ENCODE measurements around the gene HOXB4.

Gene HOXB4

GRCh38 chr17:48571826-48572417 is 6.2 kb downstream of the HOXB4 start:
- DNase-seq (ENCODE audit: low read depth), result no peak

GRCh38 chr17:48571024-48571818 is 6.9 kb downstream of the HOXB4 start:
- DNase-seq (ENCODE audit: low read depth), result no peak

- DNase-seq (ENCODE audit: low read depth), result no peak
Observed at GRCh38 chr17:48570325-48571023, 7.7 kb downstream of the HOXB4 start.

GRCh38 chr17:48569674-48570324 is 8.4 kb downstream of the HOXB4 start:
- DNase-seq (ENCODE audit: low read depth), result no peak

- DNase-seq (ENCODE audit: low read depth), result no peak
Observed at GRCh38 chr17:48569240-48569582, 8.9 kb downstream of the HOXB4 start.

- no peak for DNase-seq (ENCODE audit: low read depth)
Observed at GRCh38 chr17:48568499-48569239, 9.5 kb downstream of the HOXB4 start.

GRCh38 chr17:48567646-48568354 is 10.3 kb downstream of the HOXB4 start:
- no peak for DNase-seq (ENCODE audit: low read depth)

- DNase-seq (ENCODE audit: low read depth), result no peak
Observed at GRCh38 chr17:48567209-48567608, 10.9 kb downstream of the HOXB4 start.

DNA sequence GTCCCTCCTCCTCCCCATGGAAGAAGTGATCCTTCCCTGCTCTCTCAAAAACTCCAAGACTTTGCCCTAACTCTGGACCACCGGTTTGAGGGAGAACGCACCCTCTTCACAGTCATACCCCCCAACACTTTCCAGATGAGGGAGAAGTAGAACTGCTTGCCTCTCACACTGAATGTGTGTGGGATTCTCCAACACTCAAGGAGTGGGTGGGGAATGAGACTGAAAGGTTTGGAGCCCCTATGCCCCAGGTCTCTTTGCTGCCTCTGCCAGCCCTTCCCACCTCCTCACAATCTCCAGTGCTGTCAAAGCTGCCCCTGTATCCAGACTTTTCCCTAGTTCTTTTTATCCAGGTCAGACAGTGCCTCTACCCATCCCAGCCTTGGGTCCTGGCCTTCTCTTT is 11.4 kb downstream of the HOXB4 start:
- no peak for DNase-seq (ENCODE audit: low read depth)

DNA sequence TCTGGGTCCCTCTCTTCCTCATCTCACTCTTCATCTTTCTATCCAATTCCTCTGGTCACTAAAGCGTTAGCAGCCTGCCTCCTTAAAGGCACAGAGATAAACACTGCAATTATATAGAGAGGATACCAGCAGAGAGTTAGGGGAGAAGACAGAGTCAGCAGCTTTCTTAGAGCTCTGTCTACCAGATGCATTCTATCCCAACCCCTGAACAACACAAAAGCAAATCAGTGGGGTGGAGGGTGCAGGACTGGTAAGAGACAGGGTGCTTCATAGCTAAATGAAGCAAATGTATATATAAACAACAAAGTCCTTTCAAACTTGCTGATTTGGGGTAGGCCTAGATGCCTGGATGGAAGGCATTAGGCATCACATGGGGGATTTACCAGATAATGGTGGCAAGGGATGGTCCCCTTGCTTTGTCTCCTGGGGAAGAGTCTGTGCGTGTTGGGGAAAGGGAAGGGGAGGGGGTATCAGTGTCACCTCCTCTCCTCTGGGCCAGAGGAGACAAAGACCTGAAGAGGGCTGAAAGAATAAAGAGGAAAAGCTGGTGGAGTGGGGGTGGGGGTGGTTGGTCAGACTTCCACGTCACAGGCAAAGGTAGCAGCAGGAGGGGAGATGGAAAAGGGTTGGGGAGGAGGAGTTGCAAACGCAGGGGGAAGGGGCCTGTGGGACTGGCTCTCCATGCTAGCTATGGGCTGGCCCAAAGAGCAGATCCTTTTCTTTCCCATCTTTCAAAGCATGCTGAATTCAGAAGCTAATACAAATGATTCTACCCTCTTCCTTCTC is 12.0 kb downstream of the HOXB4 start:
- DNase-seq (ENCODE audit: low read depth), result no peak

- DNase-seq (ENCODE audit: low read depth), result no peak
Observed at GRCh38 chr17:48565022-48565554, 13.1 kb downstream of the HOXB4 start.

DNA sequence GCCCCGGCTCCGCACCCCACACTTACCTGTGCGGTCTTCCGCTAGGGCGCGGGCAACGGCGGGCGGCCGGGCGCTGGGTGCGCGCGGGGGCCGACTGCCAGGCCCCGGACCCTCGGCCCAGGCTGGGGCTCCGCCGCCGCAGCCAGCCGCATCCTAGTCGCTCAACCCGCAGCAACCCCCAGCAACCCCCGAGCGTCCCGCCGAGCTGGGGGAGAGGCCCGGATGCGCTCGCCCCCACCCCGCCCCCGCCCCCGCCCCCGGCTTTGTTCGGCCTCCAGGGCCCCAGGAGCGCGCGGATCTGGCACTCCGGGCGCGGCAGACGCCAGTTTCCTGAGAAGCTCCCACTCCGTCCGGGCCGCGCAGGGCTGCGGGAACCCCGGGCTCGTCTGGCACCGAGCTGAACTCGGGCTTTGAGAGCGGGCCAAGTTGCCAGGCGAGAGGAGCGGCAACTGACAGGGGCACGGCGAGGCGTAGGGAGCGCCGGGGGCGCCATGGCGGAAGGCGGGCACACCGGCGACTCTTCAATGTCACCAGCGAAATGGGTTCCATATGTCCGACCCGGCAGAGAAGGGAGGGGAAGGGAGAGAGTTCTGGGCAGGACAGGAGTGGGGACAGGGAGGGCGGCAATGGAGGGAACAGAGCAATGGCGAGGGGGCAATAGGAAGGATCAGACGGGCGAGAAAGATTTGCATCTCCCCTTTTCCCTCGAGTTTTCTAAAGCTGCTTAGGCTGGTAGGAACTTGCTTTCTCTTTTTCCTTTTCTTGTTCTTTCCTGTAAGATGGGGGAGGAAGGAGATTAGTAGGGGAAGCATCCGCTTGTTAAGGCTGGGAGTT is 13.7 kb downstream of the HOXB4 start:
- DNase-seq (ENCODE audit: low read depth), result no peak

GRCh38 chr17:48563867-48564187 is 14.3 kb downstream of the HOXB4 start:
- DNase-seq (ENCODE audit: low read depth), result no peak

DNA sequence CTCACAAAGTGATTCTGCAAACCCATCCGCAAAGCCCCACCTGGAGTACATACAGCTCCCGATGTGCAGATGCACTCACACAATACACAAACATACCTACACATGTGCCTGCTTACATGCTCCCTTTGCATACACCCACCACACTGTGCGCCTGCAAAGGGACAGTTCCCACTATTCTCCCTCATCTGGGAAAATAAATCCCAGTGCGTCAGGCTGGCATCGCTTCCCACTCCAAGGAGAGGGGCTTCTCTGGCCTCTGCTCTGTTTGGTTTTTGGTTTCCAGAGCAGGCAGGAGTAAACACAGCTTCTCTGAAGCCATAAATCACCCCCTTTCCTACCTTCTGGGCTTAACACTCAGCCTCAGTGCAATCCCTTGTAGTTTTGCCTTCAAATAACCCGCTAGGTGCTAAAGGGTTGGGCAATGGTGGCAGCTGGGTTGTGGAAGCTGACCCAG is 14.7 kb downstream of the HOXB4 start:
- no peak for DNase-seq (ENCODE audit: low read depth)

DNA sequence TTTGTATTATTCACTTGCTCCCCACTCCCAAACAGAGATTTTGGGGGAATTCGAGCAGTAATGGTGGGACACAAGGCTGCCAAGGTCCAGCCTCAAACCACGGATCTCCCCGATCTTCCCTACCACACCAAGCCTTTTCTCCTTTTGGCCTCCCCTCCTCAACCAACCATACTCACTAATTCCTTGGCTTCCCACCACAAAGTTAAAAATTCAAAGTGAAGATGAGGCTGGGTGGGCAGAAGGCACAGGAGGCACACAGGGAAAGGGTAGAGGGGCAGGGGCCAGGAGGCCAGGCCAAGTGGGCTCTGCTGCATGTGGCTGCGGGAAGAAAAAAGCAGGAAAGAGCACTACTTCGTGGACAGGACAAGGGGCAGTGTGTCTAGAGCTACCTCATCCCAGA is 15.2 kb downstream of the HOXB4 start:
- no peak for DNase-seq (ENCODE audit: low read depth)

- no peak for DNase-seq (ENCODE audit: low read depth)
Observed at GRCh38 chr17:48561884-48562810, 16.0 kb downstream of the HOXB4 start.

GRCh38 chr17:48559840-48560817 is 18.0 kb downstream of the HOXB4 start:
- DNase-seq (ENCODE audit: low read depth), result no peak

Data from activated T-cell treated with anti-CD3 and anti-CD28 coated beads for 48 hours (primary cell).